Measurements from ENCODE around the gene SDCCAG8.

The SDCCAG8 gene

GRCh38 chr1:243420946-243421685 lies 165.3 kb downstream of the SDCCAG8 start:
- TF ChIP-seq, protein P1, sequence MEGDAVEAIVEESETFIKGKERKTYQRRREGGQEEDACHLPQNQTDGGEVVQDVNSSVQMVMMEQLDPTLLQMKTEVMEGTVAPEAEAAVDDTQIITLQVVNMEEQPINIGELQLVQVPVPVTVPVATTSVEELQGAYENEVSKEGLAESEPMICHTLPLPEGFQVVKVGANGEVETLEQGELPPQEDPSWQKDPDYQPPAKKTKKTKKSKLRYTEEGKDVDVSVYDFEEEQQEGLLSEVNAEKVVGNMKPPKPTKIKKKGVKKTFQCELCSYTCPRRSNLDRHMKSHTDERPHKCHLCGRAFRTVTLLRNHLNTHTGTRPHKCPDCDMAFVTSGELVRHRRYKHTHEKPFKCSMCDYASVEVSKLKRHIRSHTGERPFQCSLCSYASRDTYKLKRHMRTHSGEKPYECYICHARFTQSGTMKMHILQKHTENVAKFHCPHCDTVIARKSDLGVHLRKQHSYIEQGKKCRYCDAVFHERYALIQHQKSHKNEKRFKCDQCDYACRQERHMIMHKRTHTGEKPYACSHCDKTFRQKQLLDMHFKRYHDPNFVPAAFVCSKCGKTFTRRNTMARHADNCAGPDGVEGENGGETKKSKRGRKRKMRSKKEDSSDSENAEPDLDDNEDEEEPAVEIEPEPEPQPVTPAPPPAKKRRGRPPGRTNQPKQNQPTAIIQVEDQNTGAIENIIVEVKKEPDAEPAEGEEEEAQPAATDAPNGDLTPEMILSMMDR (IDR thresholded peaks at IDR 0.05; ENCODE audit: low read depth, low read length), result no peak
- DNase-seq (ENCODE audit: extremely low read depth, low read depth), result no peak

DNA sequence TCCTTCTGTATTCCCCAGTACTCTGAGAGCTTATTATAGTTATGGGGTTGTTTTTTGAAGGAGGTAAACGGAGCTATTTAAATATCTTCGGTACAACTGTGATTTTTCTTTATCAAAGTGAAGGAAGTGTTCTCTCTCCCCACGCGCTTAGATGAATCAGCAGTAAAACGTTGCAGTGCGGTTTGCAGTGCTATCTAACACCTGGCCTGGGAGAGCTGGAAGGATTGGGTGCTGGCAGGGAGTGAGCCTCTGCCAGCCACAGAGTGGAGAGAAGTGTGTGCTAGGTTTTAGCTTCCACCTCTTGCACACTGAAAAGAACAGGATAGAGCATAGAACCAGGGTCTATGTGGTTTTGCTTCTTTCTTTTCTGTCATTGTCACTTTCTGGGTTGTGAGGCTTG lies 165.9 kb downstream of the SDCCAG8 start:
- no peak for DNase-seq (ENCODE audit: extremely low read depth, low read depth)
- TF ChIP-seq, protein P1 (IDR thresholded peaks at IDR 0.05; ENCODE audit: low read depth, low read length), result no peak

- TF ChIP-seq, protein P1 (IDR thresholded peaks at IDR 0.05; ENCODE audit: low read depth, low read length), result no peak
These were observed 166.5 kb downstream of the SDCCAG8 start for GRCh38 chr1:243422362-243422761.

GRCh38 chr1:243428084-243428483 lies 172.2 kb downstream of the SDCCAG8 start:
- TF ChIP-seq, protein P1 (IDR thresholded peaks at IDR 0.05; ENCODE audit: low read depth, low read length), result no peak
- DNase-seq (ENCODE audit: extremely low read depth, low read depth), result no peak

More at GRCh38 chr1:243422362-243422761, 166.5 kb downstream of the SDCCAG8 start:
- DNase-seq (ENCODE audit: extremely low read depth, low read depth), result no peak

- DNase-seq (ENCODE audit: extremely low read depth, low read depth), result no peak
- TF ChIP-seq, protein P1 (IDR thresholded peaks at IDR 0.05; ENCODE audit: low read depth, low read length), result no peak
These were observed 172.9 kb downstream of the SDCCAG8 start for GRCh38 chr1:243428617-243429342.

GRCh38 chr1:243431591-243431990 lies 175.8 kb downstream of the SDCCAG8 start:
- TF ChIP-seq, protein P1 (IDR thresholded peaks at IDR 0.05; ENCODE audit: low read depth, low read length), result no peak
- DNase-seq (ENCODE audit: extremely low read depth, low read depth), result no peak

- TF ChIP-seq, protein P1 (IDR thresholded peaks at IDR 0.05; ENCODE audit: low read depth, low read length), result no peak
- no peak for DNase-seq (ENCODE audit: extremely low read depth, low read depth)
These were observed 176.3 kb downstream of the SDCCAG8 start for GRCh38 chr1:243432136-243432535.
